ENCODE results near the gene ACP7. TPM values are rescaled to one million over a fixed set of nuclear protein-coding genes. Genes with fewer than 3 reads are reported as not detected.
A peak's percentile ranks its signal among the peaks of the same experiment; 100 is the strongest.

ACP7 gene
- total and polyA plus RNA-seq, 2 experiments from 2014 or later: 0.27 to 0.45 TPM

- H2AFZ ChIP-seq: peak overlapping the region; percentile 97
- Mint-ChIP-seq H3K4me1 (no peaks in the 10 kb centered on the region), H3K9me3 (peaks cover 10% of the 10 kb centered on the region), H3K27ac (no peak overlapping the region), H3K36me3 (ENCODE audit: low read depth) (no peaks in the 10 kb centered on the region; the same call in 2 of the 3 replicates), H3K4me3 (peak overlapping the region; percentile 64), H3K27me3 (ENCODE audit: insufficient read depth, low read depth, poor library complexity) (peaks cover 25% of the 10 kb centered on the region)
- H3K27ac ChIP-seq (ENCODE audit: low read depth): no peak overlapping the region
- 0 out of 2 replicates have a peak, but pooled peaks have one; percentile 11 for TF ChIP-seq POLR2AphosphoS5 (IDR thresholded peaks at IDR 0.05; ENCODE audit: low read depth)
- TF ChIP-seq NANOG (IDR thresholded peaks at IDR 0.05; ENCODE audit: borderline replicate concordance): no peak
- H3K4me1 ChIP-seq (ENCODE audit: insufficient read depth): 0 out of 2 replicates have a peak, but pooled peaks cover 3% of the 10 kb centered on the region
- H3K4me3 ChIP-seq: peak overlapping the region; percentile 83
- no peaks in the 10 kb centered on the region for H3F3A ChIP-seq (replicated peaks; ENCODE audit: low read depth)
- H3K9me2 ChIP-seq (ENCODE audit: insufficient read depth): no peaks in the 10 kb centered on the region
- no peaks in the 10 kb centered on the region for H3K36me3 ChIP-seq (ENCODE audit: insufficient read depth)
- H3K27me3 ChIP-seq (ENCODE audit: insufficient read depth): peaks cover 24% of the 10 kb centered on the region
- ATAC-seq (peak; percentile 87), DNase-seq (ENCODE audit: low spot score) (peak; percentile 64)
- H3K79me2 ChIP-seq (replicated peaks; ENCODE audit: insufficient read depth): no peaks in the 10 kb centered on the region
- H3K4me2 ChIP-seq: peak overlapping the region; percentile 85
- no peaks in the 10 kb centered on the region for H4K20me1 ChIP-seq (replicated peaks; ENCODE audit: insufficient read depth)
Observed at GRCh38 chr19:39098365-39099269, 14.4 kb downstream of the ACP7 start.

GRCh38 chr19:39099341-39099740 lies 15.2 kb downstream of the ACP7 start:
- no peak overlapping the region for H3K27ac Mint-ChIP-seq
- Histone ChIP-seq H3K4me3 (peak overlapping the region; percentile 83), H3K4me2 (peak overlapping the region; percentile 85), H2AFZ (peak overlapping the region; percentile 97), H3K27me3 (ENCODE audit: insufficient read depth) (peaks cover 24% of the 10 kb centered on the region), H3F3A (replicated peaks; ENCODE audit: low read depth) (no peaks in the 10 kb centered on the region), H3K27ac (ENCODE audit: low read depth) (no peak overlapping the region), H3K4me1 (ENCODE audit: insufficient read depth) (0 out of 2 replicates have a peak, but pooled peaks cover 3% of the 10 kb centered on the region), H4K20me1 (replicated peaks; ENCODE audit: insufficient read depth) (no peaks in the 10 kb centered on the region), H3K9me2 (ENCODE audit: insufficient read depth) (no peaks in the 10 kb centered on the region), H3K79me2 (replicated peaks; ENCODE audit: insufficient read depth) (no peaks in the 10 kb centered on the region), H3K36me3 (ENCODE audit: insufficient read depth) (no peaks in the 10 kb centered on the region)
- H3K4me3 Mint-ChIP-seq: peak overlapping the region; percentile 64
- H3K4me1 Mint-ChIP-seq: no peaks in the 10 kb centered on the region
- H3K36me3 Mint-ChIP-seq (ENCODE audit: low read depth): no peaks in the 10 kb centered on the region; the same call in 2 of the 3 replicates
- no peak for ATAC-seq
- peaks cover 10% of the 10 kb centered on the region for H3K9me3 Mint-ChIP-seq
- H3K27me3 Mint-ChIP-seq (ENCODE audit: insufficient read depth, low read depth, poor library complexity): peaks cover 26% of the 10 kb centered on the region
- DNase-seq (ENCODE audit: low spot score): peak; percentile 38
- TF ChIP-seq REST (IDR thresholded peaks at IDR 0.05; ENCODE audit: unreplicated experiment): no peak
- no peak for TF ChIP-seq STAT1 (IDR thresholded peaks at IDR 0.05; ENCODE audit: unreplicated experiment)
- TF ChIP-seq EZH2phosphoT487 (IDR thresholded peaks at IDR 0.05; ENCODE audit: unreplicated experiment): no peak
- TF ChIP-seq ZNF331 (CRISPR knock-in tag; IDR thresholded peaks at IDR 0.05; ENCODE audit: low read depth): no peak
- no peak for TF ChIP-seq NANOG (IDR thresholded peaks at IDR 0.05; ENCODE audit: borderline replicate concordance)
- no peak for TF ChIP-seq ZNF462 (CRISPR knock-in tag; IDR thresholded peaks at IDR 0.05)
- TF ChIP-seq POLR2AphosphoS5 (IDR thresholded peaks at IDR 0.05; ENCODE audit: low read depth): no peak
- no peak for TF ChIP-seq ZNF114 (CRISPR knock-in tag; IDR thresholded peaks at IDR 0.05)
- no peak for TF ChIP-seq EZH2 (IDR thresholded peaks at IDR 0.05; ENCODE audit: low read depth, unreplicated experiment)
